ENCODE data around the gene DMAP1.
A peak's percentile ranks its signal among the peaks of the same experiment; 100 is the strongest.

The DMAP1 gene

DNA sequence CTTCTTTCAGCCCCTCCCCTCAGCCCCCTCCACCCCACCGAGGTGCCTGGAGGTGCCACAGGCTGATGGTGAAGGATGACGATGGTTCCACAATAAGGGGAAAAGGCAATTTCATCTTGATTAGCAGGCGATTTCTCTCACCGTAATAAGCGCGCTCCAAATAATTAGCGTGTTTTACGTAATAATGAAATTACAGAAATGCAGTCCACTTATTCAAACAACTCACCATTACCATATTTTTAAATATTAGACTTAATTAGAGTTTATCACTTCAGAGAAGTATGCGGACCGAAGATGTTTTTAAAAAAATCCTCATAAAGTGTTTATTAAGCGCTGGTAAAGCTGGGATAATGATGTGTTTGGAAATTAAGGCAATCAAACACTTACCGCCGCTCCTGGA lies 14.9 kb downstream of the DMAP1 start:
- DNase-seq: no peak

DNA sequence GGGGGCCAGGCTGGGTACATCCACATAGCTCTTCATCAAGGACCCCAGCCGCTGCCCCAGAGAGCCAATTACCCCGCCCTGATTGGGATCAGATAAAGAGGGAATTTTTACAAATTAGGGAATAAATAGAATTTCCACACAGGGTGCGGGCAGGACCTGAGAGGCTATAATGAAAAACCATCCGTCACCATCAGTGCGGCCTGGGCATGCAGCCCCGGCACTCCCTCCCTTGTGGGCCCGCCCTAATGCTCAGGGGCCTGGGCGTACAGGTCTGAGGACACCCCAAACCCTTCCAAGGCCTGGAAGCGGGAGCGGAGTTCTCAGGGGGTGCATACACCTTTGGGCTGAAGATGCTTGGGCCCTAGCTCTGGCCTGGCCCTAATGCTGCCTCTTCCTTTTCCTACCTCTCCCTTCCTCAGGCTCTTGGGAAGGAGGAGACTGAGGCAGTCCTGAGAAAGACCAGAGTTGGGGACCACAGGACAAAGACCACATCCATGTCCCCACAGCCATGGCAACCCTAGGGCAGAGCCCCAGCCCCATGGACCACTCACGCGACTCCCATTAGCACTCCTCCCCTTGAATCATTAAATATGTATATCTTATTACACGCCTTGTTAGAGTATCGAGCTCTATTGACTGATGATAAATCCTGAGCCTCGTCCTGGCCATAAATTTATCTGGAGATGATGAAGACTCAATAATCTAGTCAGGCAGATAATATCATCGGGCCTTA lies 16.3 kb downstream of the DMAP1 start:
- DNase-seq: no peak

DNA sequence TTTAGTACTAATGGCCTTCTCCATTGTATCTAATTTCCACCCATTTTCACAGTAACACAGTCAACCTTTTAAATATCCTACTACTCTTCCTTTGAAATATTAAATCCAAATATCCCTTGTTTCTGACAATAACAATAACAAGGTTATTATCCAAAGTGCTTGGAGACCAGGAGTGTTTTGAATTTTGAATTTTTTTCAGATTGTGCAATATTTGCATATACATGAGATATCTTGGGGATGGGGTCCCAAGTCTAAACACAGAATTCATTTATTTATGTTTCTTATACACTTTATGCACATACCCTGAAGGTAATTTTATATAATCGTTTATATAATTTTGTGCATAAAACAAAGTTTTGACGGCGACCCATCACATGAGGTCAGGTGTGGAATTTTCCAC lies 17.5 kb downstream of the DMAP1 start:
- no peak for DNase-seq

DNA sequence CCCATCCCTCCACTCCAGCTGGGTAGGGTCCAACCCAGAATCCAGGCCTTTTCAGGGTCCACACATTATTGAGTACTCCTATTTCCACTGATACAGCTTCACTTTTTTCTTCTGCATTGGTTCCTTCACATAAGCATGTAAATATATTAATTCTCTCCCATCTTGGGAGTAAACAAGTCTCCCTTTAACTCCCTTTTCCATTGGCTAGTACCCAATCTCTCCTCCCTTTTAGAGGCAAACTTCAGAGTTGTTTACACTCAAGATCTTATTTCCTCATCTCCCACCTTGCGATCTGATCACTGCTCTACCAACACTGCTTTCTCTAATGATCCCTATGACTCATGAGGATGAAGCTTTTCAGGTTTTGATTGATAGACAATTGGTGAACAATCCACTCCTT lies 20.3 kb downstream of the DMAP1 start:
- DNase-seq: no peak

DNA sequence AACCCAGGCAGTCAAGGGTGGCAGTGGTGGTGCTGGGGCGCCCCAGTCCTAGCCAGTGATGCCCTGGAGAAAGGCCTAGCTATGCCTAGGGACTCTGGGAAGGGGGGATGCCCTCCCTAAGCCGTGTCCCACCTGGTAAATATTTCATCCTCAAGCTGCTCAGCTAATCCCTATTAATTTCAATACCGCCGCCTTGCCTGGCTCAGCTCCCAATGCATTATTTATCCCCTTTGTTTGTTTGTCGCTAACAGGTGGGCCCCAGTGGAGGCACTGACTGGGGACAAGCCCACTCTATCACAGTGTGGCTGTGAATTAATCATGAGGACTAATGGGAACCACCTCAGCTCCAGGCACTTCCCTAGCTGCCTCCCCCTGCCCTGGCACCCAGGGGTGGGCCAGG lies 22.5 kb downstream of the DMAP1 start:
- no peak for DNase-seq

DNA sequence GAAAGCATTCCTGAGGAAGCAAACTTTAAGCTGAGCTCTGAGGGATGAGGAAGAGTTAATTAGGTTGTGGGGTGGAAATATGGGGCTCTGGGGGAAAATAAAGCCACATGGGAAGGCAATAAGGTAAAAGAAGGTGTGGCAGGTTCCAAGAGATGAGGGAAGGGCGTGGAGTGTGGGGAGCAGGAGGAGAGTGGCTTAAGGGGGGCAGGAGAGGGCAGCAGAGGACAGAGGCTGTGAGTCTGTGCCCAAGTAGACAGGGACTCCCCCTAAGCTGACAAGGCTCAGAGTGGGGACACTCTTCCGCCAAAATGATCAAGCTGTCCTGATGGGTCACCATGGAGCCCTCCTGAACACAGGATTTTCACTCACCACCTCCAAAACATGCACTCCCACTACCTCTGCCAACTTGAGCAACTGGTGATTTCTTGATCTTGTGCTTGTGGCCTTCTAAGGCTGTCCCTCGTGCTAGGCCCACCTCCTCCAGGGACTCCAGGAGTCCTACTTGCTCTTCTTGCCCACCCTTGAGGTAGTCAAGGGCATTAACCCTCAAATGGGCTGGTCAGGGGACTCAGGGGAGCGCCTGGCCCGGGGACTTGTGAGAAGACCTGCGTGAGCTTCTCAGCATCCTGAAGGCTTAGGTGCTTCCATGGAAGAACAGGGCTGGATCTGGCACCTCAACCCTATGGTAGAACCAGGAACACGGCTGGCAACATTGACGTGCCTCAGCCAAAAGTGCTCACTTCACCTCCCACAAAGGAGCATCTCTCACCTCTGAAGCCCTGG lies 23.4 kb downstream of the DMAP1 start:
- no peak for DNase-seq

DNA sequence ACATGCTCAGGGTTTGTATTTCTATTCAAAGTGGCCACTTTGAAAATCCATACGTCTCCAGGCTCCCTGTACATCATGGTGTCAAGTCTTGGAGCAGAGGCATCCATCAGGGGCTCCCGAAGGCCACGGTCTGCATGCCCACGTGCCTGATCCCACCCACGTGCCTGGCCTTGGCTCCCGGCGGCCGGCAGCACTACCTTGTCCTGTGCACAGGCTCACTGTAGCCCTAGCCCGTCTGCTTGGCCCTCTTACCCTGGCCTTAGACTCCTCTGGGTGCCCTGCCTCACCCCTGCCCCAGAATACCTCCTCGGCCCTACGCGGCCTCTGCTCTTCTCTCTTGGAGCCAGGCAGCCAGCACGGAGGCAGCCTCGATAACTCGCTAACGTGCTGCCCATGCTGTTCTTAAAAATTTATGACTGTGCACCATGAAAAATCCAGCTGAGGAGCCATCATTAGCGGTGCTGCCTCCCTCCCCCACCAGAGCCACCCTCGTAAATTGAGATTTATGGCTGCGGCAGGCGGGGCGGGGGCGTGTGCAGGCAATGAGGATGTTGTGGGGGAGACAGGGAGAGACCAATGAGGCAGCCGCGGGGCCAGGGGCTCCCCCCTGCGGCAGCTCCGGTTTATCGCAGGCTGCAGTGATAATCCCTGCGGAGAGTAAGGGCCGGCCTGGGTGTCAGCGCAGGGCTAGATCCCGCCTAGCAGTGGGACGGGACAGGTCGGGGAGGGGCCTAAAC lies 24.6 kb downstream of the DMAP1 start:
- DNase-seq: peak; percentile 93

DNA sequence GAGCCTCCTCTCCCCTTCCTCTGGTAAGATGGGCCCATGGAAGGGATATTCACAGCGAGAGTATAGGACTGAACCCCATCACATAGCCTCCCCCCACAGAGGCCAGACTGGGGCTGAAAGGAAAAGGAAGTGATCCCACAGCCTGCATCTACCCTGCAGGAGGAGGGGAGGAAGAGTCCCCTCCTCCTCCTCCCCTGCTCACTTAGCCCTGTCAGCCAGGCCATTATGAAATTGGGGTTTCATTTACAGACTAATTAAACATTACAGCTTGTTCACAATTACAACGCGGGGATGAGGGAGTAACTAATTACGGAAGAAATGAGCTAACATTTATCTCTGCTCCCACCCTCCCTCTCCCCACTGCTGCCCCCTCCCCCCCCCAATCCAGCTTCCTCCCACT lies 25.4 kb downstream of the DMAP1 start:
- DNase-seq: peak; percentile 24

DNA sequence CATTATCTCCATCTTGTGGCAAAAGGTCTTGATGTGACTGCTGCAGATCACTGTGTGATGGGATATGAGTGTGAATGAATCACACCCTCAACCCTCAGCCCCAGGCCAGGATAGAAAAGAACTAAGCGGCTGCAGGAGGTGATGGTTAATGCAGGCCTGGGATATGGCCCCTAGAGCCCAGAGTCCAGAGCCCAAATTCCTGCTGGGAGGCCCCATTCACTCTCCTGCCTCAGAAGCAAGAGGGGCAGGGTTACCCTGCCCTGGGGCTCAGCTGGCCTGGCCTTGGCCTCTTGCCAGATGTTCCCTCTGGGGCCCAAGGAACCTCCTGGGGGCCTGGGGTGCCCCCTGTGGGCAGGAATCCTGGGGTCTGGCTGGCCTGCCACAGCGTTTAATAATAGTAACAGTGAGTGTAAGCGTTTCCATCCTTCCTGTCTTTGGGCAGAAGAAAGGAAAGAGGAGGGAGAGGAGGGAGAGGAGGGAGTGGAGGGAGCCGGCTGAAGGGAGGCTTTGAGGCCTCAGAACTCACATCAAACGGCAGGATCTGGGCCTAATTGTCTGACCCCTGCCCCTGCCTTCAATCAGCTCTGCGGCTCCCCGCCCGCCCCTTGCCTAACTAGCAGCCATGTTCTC lies 26.2 kb downstream of the DMAP1 start:
- peak; percentile 56 for DNase-seq

DNA sequence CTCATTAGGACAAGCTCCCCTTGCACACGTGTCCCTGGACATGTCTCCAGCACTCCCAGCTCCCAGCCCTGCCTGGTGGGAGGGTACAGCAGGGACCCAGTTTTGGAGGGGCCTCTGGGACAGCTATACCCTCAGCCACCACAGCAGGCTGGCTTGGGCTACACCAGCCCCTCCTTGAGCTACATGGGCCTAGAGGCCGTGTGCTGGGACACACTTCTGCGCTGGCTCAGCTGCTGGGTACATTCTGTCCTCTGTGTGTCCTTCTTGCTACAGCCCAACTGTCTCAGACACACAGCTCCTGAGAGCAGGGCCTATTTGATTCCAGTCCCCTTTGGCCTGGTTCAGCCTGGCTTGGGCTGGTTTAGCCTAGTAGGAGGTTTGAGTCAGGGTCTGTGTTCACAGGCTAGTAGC lies 26.7 kb downstream of the DMAP1 start:
- no peak for DNase-seq

DNA sequence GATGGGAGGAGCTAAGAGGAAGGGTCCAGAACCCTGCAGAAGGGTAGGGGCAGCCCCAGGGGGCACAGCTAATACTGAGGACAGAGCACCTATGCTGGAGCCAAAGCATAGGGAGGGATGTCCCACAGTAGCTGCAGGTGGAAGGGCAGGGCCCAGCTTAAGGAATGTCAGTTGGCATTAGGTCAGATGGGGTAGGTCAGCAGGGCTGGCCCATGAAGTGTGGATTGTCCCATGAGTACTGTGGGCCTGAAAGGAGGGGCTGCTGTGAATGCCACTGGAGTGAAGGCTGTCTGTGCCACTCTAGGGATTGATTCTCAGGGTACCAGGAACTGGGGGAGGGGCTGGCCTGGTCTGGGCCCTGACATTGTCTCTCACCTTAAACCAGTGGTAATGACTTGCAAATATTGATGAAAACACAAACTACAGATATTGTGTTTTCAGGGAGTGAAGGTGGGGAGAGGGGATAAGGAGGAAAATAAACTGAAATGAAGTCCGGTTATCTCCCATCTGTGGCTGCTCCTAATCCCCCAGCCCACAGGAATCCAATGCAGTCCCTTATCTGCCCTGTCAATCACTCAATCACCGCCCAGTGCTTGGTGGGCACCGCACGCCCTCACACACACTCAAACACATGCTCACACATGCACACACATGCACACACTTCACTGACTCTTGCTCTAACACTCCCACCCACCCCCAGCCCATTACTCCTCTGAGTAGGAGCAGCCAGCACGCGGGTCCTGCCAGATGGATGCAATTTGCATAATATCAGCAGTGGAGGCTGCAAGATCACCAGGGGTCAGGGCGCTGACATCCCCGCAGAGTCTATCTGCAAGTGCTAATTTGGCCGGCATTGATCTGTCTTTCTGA lies 27.8 kb downstream of the DMAP1 start:
- DNase-seq: no peak

DNA sequence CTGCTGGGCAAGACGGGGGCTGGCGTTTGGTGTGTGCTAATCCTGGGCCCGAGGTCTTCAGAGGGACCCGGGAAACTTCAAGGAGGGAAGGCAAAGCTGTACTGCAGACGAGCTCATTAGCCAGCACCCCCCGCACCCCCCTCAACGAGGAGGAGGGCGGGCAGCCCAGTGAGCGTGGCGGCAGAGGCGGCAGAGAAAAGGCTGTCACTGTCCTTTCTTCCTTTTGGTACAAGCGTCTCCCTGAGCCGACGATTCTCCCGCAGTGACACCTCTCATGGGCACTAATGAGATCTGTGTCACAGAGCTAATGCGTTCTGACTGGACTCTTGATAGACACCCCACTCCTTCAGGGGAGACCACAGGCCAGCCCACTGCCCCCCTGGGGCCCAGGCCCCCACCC lies 29.5 kb downstream of the DMAP1 start:
- DNase-seq: no peak

DNA sequence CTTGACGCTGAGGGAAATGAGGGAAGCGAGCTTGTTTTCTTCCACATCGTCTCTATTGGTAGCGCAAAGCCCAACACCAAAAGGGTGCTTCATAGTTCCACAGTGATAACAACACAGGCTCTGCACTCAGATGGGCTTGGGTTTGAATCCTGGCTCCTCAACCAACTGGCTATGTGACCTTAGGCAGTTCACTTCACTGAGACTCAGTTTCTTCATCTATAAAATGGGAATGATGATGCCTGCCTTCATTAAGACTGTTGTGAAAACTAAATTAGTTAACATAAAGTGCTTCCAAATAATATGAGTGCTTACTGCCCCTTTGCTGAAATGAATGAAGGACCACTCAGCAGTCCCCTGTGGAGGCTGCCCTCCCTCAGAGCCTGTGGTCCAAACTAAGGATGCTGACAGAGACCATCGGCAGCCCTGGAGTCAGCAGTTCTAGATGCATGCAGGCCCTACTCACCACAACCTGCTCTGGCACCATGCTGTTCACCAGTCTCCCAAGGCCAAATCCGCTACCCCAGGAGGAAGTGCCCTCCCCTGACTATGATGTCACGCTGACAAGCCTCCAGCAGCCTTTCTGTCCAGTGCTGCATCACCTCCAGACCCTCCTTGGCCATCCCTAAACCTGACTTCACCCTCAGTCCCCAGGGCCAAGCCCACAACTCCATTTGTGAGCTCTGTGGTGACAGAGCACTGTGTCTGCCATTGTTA lies 30.7 kb downstream of the DMAP1 start:
- no peak for DNase-seq

DNA sequence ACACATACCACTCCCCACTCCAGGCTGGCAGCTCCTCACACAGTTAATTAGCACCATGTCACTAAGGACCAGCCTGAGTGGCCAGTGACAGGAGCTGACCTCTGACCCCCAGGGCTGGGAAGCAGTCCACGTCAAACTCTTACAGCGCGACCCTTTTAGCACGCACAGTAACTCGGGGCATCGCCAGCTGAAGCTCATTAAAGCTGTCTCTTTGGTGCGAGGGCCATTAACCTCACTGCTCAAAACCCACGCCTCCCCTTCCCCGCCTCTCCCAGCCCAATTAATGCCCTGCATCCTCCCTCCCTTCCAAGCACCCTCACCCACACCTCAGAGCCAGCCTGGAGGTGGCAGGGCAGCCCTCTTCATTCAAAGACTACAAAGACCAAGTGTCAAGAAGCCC lies 31.7 kb downstream of the DMAP1 start:
- no peak for DNase-seq

DNA sequence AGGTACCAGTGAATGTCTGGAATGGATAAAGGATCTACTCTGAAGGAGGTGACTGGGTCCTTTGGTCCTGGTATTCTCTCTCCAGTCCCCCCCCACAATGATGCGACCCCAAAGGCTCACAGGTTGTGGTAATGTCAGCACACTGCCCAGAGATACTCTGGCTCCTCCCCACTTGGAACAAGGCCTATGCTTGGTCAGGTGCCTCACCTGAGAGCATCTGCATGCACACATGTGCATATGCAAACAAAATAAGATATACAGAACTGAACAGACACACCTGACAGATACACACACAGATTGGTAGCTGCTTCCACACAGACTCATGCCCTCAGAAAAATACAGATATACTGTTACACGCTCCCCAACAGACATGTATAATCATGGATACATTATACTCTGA lies 33.5 kb downstream of the DMAP1 start:
- DNase-seq: no peak

DNA sequence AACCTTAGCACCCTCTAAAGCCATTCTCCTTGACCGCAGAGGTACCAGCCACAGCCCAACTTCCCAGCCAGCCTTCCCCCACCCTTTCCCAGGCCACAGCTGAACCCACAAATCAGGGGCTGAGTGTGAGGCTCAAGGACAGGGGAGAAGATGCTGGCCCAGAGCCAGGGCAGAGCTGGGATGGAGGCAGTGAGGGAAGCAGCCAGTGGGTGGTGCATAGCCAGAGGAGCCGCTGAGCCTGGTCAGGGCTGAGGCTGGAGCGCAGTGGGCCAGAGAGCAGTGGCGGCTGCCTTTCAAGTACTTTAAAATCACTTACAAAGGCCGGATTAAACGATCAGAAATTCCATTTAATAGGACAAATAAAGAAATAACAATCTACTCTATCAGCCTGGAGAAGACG lies 36.3 kb downstream of the DMAP1 start:
- DNase-seq: no peak

DNA sequence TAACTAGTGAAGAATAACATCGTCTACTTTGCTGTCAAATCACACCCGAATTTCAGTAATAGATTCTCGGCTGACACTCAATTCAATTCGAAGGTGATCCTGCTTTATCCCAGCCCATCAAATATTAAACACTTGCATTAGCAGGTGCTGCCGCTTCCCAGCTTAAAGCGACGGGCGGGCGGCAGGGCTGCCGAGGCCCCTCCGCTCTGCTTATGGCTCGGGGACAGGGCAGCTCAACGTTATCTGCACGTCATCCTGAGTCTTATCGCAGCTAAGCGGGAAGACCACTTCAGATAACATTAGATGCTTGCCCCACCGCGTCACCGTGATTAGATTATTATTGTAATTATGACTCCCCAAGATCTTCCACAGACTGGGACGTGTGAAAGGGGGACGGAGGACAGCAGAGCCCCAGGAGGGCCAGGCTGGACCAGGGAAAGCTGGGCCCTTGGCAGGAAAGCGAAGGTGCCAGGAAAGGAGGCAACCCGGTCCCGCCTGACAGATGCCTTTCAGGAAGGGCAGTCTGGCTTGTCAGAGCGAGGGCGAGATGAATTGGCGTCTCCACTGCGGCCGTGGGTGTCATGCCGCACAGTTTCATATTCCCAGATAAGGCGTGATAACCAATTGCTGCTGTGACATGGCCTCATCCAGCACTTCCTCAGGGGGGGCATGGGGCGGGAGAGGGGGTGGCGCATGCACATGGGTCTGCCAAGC lies 37.0 kb downstream of the DMAP1 start:
- no peak for DNase-seq

DNA sequence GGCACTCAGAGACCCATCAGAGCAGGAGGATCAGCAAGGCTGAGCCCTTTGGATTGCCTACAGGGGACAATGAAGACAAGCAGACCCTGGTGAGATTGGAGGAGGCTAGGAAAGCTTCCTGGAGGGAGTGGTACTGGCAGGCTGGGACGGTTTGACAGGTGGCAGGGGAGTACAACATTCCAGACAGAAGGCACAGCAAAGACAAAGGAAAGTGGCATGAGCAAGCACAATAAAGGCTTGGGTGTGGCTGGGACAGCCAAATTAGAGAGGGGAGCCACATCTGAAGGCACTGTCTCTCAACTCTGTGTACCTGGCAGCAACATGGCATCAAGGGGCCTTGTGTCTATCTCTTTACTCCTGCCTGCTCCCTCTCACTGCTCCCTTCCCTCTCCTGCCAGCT lies 38.2 kb downstream of the DMAP1 start:
- no peak for DNase-seq

DNA sequence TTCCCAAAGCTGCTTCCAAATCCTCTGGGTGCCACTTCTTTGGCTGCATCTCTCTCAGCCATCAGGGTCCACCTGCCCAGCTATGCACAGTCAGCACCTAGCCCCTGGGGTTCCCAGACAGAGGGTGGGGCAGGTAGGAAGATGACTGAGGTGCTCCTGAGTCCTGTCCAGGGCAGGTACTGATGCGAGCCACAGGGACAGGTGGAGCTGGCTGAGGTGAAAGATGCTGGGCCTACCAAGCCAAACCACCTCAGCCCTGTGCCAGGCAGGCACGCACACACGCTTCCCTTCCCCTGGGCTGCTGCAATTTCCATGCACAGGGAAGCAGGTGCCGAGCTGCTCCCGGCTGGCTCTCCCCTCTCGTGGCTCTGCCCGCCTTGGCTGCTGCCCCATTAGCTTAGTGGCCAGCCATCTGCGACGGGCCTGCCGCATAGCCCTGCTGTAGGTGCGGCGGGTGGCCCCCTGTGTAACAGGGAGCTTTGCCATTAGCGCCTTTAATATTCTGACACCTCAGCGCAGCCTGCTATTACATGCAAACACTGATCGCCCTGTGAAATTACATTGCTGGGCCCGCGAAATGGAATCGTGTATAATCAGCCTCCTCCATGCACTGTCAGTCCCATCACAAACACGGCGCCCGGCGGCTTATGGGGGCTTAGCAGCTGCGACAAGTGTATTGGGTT lies 38.9 kb downstream of the DMAP1 start:
- no peak for DNase-seq

DNA sequence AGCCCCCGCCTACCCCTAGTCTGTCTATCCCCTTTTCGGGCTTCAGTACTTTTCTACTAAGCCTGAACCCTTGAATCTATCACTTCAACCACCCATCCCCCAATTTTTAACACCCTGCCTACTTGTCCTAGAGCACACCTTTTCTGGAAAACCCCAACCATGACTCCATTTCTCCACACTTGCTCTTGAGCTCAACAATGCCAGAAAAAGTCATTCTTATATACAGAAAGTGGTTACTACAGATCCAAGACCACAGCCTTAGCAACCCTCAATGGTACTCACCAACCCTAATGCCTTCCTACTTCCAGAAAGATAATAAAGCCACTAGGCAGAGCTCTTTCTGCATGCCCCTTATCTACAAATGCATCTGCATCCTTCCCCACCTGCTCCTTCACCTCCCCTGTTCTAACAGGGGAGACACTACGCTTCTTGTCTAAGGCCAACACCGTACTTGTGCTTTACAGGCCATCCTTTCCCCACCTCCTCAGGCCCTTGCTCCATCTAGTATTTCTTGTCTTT lies 41.2 kb downstream of the DMAP1 start:
- no peak for DNase-seq
